Breast epithelium (tissue), 3 donors: Measurements from ENCODE around the gene EPB41.
A peak's percentile ranks its signal among the peaks of the same experiment; 100 is the strongest.

Experiments
- POLR2AphosphoS5 ChIP-seq, 3 donors: sonication (generic); formaldehyde crosslinking; IDR thresholded peaks; one replicate each; pipeline ENCODE4 v1.6.1; 2017; ENCODE audit warnings: antibody characterized with exemption in 3 of 3
- TF ChIP-seq, protein P1 (sequence below), 3 donors: fragments of 450-650 bp; IDR thresholded peaks; one replicate each; pipeline ENCODE4 v1.5.1; 2016 to 2017; ENCODE audit warnings: antibody characterized with exemption in 3 of 3, mild to moderate bottlenecking in 3 of 3, moderate library complexity in 3 of 3

DNA sequence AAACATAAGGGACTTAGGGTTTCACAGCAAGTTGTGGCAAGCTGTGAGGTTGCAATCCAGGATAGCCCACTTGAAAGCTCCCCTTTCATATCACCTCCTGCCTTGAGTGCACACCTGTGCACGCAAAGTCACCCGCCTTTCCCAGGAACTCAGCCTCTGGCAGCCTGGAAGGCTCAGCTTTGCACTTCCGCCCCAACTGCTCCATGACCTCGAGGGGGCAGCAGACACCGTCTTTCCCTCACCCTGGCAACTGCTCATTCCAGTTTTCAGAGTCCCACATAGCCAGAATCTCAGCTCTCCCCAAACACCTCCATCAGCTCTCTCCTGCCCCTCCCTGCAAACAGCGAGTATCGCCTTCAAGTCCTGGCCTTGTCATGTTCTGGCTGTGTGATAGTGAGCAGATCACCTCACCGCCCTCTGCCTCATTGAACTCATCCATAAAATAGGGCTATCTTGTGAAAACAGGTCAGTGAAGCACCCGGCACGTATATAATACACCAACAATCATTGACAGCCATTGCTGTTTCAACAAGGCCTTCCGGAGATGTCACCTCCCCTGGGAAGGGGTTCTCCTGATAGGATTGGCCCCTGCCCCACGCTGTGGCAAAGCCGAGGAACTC lies 32.2 kb upstream of the EPB41 start:
- TF ChIP-seq POLR2AphosphoS5 (IDR thresholded peaks at IDR 0.05): peak; percentile 43 to 51 (median 47)
- TF ChIP-seq, protein P1, sequence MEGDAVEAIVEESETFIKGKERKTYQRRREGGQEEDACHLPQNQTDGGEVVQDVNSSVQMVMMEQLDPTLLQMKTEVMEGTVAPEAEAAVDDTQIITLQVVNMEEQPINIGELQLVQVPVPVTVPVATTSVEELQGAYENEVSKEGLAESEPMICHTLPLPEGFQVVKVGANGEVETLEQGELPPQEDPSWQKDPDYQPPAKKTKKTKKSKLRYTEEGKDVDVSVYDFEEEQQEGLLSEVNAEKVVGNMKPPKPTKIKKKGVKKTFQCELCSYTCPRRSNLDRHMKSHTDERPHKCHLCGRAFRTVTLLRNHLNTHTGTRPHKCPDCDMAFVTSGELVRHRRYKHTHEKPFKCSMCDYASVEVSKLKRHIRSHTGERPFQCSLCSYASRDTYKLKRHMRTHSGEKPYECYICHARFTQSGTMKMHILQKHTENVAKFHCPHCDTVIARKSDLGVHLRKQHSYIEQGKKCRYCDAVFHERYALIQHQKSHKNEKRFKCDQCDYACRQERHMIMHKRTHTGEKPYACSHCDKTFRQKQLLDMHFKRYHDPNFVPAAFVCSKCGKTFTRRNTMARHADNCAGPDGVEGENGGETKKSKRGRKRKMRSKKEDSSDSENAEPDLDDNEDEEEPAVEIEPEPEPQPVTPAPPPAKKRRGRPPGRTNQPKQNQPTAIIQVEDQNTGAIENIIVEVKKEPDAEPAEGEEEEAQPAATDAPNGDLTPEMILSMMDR (IDR thresholded peaks at IDR 0.05): peak; percentile 83 to 98 (median 95)
